ENCODE measurements around the gene RNF14.

GRCh38 chr5:141973871-141974595 is 5.1 kb downstream of the RNF14 start:
- TF ChIP-seq EP300 (IDR thresholded peaks at IDR 0.05) (no peak), CTCF (IDR thresholded peaks at IDR 0.05) (no peak), POLR2A (IDR thresholded peaks at IDR 0.05) (no peak)
